ENCODE measurements around the gene RSRP1. TPM values are rescaled to one million over a fixed set of nuclear protein-coding genes. Genes with fewer than 3 reads are reported as not detected.
"Not testable (repeated sequence)": the region's sequence is repeated elsewhere in the genome, so short reads cannot be mapped to it uniquely, and the experiment has no call there.

RSRP1 gene
- 100 to 1,000 TPM in 1 of 2 donors, 10 to 100 TPM in 1; 45.2 to 264 TPM for polyA plus RNA-seq

- no peaks in the 10 kb centered on the region for H3K9me3 ChIP-seq (ENCODE audit: control insufficient read depth in 2 of 2, insufficient read depth in 1 of 2, low read depth in 1 of 2, low read length in 1 of 2)
- peak within 1 kb of the TSS; percentile 100 for H3K27ac ChIP-seq (ENCODE audit: low read depth in 2 of 2, low read length in 1 of 2)
- H3K4me3 ChIP-seq (ENCODE audit: low read depth in 1 of 2, low read length in 2 of 2): peak within 1 kb of the TSS; percentile 97 to 99
- WGBS, 2 donors: 0 to 1% methylated on average over 79 of the region's 79 CpGs
- peaks cover 0 to 2% of the 10 kb centered on the region in 2 donors for H3K4me1 ChIP-seq (ENCODE audit: control insufficient read depth in 2 of 2, insufficient read depth in 2 of 2, low read length in 1 of 2)
- H3K36me3 ChIP-seq (ENCODE audit: control insufficient read depth in 2 of 2, insufficient read depth in 2 of 2, low read length in 1 of 2): peaks cover 9 to 12% of the 10 kb centered on the region in 2 donors
- no peaks in the 10 kb centered on the region for H3K27me3 ChIP-seq (ENCODE audit: control insufficient read depth in 1 of 2, insufficient read depth in 2 of 2, low read length in 2 of 2)
Measured at GRCh38 chr1:25247024-25247828, at the start of gene RSRP1. Gene RSRP1 (minus strand): TSS chr1:25247454. CDS start chr1:25246963, 491 bp downstream.

GRCh38 chr1:25296501-25296900 is 49.2 kb upstream of the RSRP1 start:
- not testable (repeated sequence) for H3K4me1 ChIP-seq (ENCODE audit: control insufficient read depth in 2 of 2, insufficient read depth in 2 of 2, low read length in 1 of 2); H3K4me3 ChIP-seq (ENCODE audit: low read depth in 1 of 2, low read length in 2 of 2); H3K9me3 ChIP-seq (ENCODE audit: control insufficient read depth in 2 of 2, insufficient read depth in 1 of 2, low read depth in 1 of 2, low read length in 1 of 2); H3K27ac ChIP-seq (ENCODE audit: low read depth in 2 of 2, low read length in 1 of 2); H3K27me3 ChIP-seq (ENCODE audit: control insufficient read depth in 1 of 2, insufficient read depth in 2 of 2, low read length in 2 of 2); H3K36me3 ChIP-seq (ENCODE audit: control insufficient read depth in 2 of 2, insufficient read depth in 2 of 2, low read length in 1 of 2)
- 68 to 75% methylated on average over 5 to 6 of the region's 8 CpGs for WGBS, 2 donors

- not testable (repeated sequence) for H3K9me3 ChIP-seq (ENCODE audit: control insufficient read depth in 2 of 2, insufficient read depth in 1 of 2, low read depth in 1 of 2, low read length in 1 of 2); H3K4me3 ChIP-seq (ENCODE audit: low read depth in 1 of 2, low read length in 2 of 2); H3K4me1 ChIP-seq (ENCODE audit: control insufficient read depth in 2 of 2, insufficient read depth in 2 of 2, low read length in 1 of 2); H3K36me3 ChIP-seq (ENCODE audit: control insufficient read depth in 2 of 2, insufficient read depth in 2 of 2, low read length in 1 of 2); H3K27me3 ChIP-seq (ENCODE audit: control insufficient read depth in 1 of 2, insufficient read depth in 2 of 2, low read length in 2 of 2); H3K27ac ChIP-seq (ENCODE audit: low read depth in 2 of 2, low read length in 1 of 2)
- WGBS, 2 donors: 72 to 77% methylated on average over 4 to 5 of the region's 14 CpGs
Measured at GRCh38 chr1:25294889-25295826, 47.9 kb upstream of the RSRP1 start.

GRCh38 chr1:25293426-25293825 is 46.2 kb upstream of the RSRP1 start:
- not testable (repeated sequence) for H3K9me3 ChIP-seq (ENCODE audit: control insufficient read depth in 2 of 2, insufficient read depth in 1 of 2, low read depth in 1 of 2, low read length in 1 of 2); H3K36me3 ChIP-seq (ENCODE audit: control insufficient read depth in 2 of 2, insufficient read depth in 2 of 2, low read length in 1 of 2); H3K27me3 ChIP-seq (ENCODE audit: control insufficient read depth in 1 of 2, insufficient read depth in 2 of 2, low read length in 2 of 2); H3K4me3 ChIP-seq (ENCODE audit: low read depth in 1 of 2, low read length in 2 of 2); H3K4me1 ChIP-seq (ENCODE audit: control insufficient read depth in 2 of 2, insufficient read depth in 2 of 2, low read length in 1 of 2); H3K27ac ChIP-seq (ENCODE audit: low read depth in 2 of 2, low read length in 1 of 2)
- 90 to 94% methylated on average over 2 of the region's 2 CpGs for WGBS, 2 donors

- H3K4me3 ChIP-seq (ENCODE audit: low read depth in 1 of 2, low read length in 2 of 2): not testable (repeated sequence)
Measured at GRCh38 chr1:25290043-25290442, 42.8 kb upstream of the RSRP1 start.

GRCh38 chr1:25288573-25289101 is 41.4 kb upstream of the RSRP1 start:
- H3K4me3 ChIP-seq (ENCODE audit: low read depth in 1 of 2, low read length in 2 of 2); H3K36me3 ChIP-seq (ENCODE audit: control insufficient read depth in 2 of 2, insufficient read depth in 2 of 2, low read length in 1 of 2); H3K27ac ChIP-seq (ENCODE audit: low read depth in 2 of 2, low read length in 1 of 2); H3K27me3 ChIP-seq (ENCODE audit: control insufficient read depth in 1 of 2, insufficient read depth in 2 of 2, low read length in 2 of 2); H3K4me1 ChIP-seq (ENCODE audit: control insufficient read depth in 2 of 2, insufficient read depth in 2 of 2, low read length in 1 of 2); H3K9me3 ChIP-seq (ENCODE audit: control insufficient read depth in 2 of 2, insufficient read depth in 1 of 2, low read depth in 1 of 2, low read length in 1 of 2): not testable (repeated sequence)
- 57 to 61% methylated on average over 3 of the region's 8 CpGs for WGBS, 2 donors

More at GRCh38 chr1:25290043-25290442, 42.8 kb upstream of the RSRP1 start:
- H3K9me3 ChIP-seq (ENCODE audit: control insufficient read depth in 2 of 2, insufficient read depth in 1 of 2, low read depth in 1 of 2, low read length in 1 of 2); H3K4me1 ChIP-seq (ENCODE audit: control insufficient read depth in 2 of 2, insufficient read depth in 2 of 2, low read length in 1 of 2); H3K27me3 ChIP-seq (ENCODE audit: control insufficient read depth in 1 of 2, insufficient read depth in 2 of 2, low read length in 2 of 2); H3K36me3 ChIP-seq (ENCODE audit: control insufficient read depth in 2 of 2, insufficient read depth in 2 of 2, low read length in 1 of 2); H3K27ac ChIP-seq (ENCODE audit: low read depth in 2 of 2, low read length in 1 of 2): not testable (repeated sequence)
- WGBS, 2 donors: 12 to 23% methylated on average over 4 to 5 of the region's 6 CpGs

GRCh38 chr1:25287164-25287563 is 39.9 kb upstream of the RSRP1 start:
- 55 to 86% methylated on average over 4 to 5 of the region's 6 CpGs for WGBS, 2 donors

GRCh38 chr1:25285862-25286261 is 38.6 kb upstream of the RSRP1 start:
- H3K9me3 ChIP-seq (ENCODE audit: control insufficient read depth in 2 of 2, insufficient read depth in 1 of 2, low read depth in 1 of 2, low read length in 1 of 2); H3K4me1 ChIP-seq (ENCODE audit: control insufficient read depth in 2 of 2, insufficient read depth in 2 of 2, low read length in 1 of 2); H3K4me3 ChIP-seq (ENCODE audit: low read depth in 1 of 2, low read length in 2 of 2); H3K36me3 ChIP-seq (ENCODE audit: control insufficient read depth in 2 of 2, insufficient read depth in 2 of 2, low read length in 1 of 2); H3K27ac ChIP-seq (ENCODE audit: low read depth in 2 of 2, low read length in 1 of 2); H3K27me3 ChIP-seq (ENCODE audit: control insufficient read depth in 1 of 2, insufficient read depth in 2 of 2, low read length in 2 of 2): not testable (repeated sequence)
- 76 to 85% methylated on average over 3 of the region's 3 CpGs for WGBS, 2 donors

More at GRCh38 chr1:25287164-25287563, 39.9 kb upstream of the RSRP1 start:
- H3K9me3 ChIP-seq (ENCODE audit: control insufficient read depth in 2 of 2, insufficient read depth in 1 of 2, low read depth in 1 of 2, low read length in 1 of 2); H3K36me3 ChIP-seq (ENCODE audit: control insufficient read depth in 2 of 2, insufficient read depth in 2 of 2, low read length in 1 of 2); H3K4me1 ChIP-seq (ENCODE audit: control insufficient read depth in 2 of 2, insufficient read depth in 2 of 2, low read length in 1 of 2); H3K27me3 ChIP-seq (ENCODE audit: control insufficient read depth in 1 of 2, insufficient read depth in 2 of 2, low read length in 2 of 2); H3K27ac ChIP-seq (ENCODE audit: low read depth in 2 of 2, low read length in 1 of 2); H3K4me3 ChIP-seq (ENCODE audit: low read depth in 1 of 2, low read length in 2 of 2): not testable (repeated sequence)

- not testable (repeated sequence) for H3K36me3 ChIP-seq (ENCODE audit: control insufficient read depth in 2 of 2, insufficient read depth in 2 of 2, low read length in 1 of 2); H3K27ac ChIP-seq (ENCODE audit: low read depth in 2 of 2, low read length in 1 of 2); H3K4me3 ChIP-seq (ENCODE audit: low read depth in 1 of 2, low read length in 2 of 2); H3K9me3 ChIP-seq (ENCODE audit: control insufficient read depth in 2 of 2, insufficient read depth in 1 of 2, low read depth in 1 of 2, low read length in 1 of 2); H3K27me3 ChIP-seq (ENCODE audit: control insufficient read depth in 1 of 2, insufficient read depth in 2 of 2, low read length in 2 of 2); H3K4me1 ChIP-seq (ENCODE audit: control insufficient read depth in 2 of 2, insufficient read depth in 2 of 2, low read length in 1 of 2)
- WGBS, 2 donors: 81 to 84% methylated on average over 4 of the region's 5 CpGs
Measured at GRCh38 chr1:25279693-25280111, 32.4 kb upstream of the RSRP1 start.

All from esophagus (tissue), 2 donors.